Forelimb muscle (tissue), 1 donor: Measurements from ENCODE around the gene PIK3C2B. TPM values are rescaled to one million over a fixed set of nuclear protein-coding genes. Genes with fewer than 3 reads are reported as not detected.

Source experiments
- DNase-seq: peaks from one replicate; pipeline ENCODE4 v3.0.0-alpha.2; 2013; ENCODE audit warnings: low read depth
- polyA plus RNA-seq: library from polyadenylated mRNA; unstranded; fragments of 120-200 nt; gene quantifications from one replicate; pipeline ENCODE4 v1.2.1, GENCODE V29; 2013; ENCODE audit not compliant: insufficient read length

Gene PIK3C2B
- polyA plus RNA-seq, 1 donor: 27.6 TPM

DNA sequence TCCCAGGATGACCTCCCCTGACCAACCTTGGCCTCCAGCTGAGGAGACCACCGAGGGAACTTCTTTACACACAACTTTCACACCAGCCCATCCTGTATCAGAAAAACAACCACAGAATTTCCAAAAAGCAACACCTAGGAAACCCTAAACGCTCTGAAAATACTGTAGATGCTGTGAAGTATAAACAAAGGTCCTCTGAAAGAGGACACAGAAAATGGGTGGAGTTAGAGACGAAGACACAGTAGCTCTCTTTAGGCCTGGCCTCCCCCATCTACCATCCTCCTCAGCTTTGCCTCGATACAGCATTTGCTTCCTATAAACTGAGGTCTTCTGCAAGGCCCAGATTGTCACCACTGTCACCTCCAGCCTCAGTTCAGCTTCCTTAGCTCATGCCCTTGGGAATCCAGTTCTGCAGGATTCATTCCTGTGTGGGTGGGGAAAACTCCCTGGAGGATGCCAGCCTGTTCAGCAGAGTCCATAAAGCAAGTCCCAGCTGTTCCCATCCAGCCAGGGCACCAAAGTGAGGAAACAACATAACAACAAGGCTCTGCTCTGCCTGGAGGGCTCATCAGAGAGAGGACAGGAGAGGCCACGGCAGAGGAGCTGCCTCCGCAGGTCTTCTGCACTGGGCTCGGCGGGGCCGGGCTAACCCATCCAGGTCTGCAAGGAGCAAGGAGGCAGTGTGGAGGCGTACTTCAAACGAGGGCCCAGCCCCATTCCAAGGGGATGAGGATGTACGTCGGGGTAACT is 15.0 kb downstream of the PIK3C2B start:
- DNase-seq: no peak

DNA sequence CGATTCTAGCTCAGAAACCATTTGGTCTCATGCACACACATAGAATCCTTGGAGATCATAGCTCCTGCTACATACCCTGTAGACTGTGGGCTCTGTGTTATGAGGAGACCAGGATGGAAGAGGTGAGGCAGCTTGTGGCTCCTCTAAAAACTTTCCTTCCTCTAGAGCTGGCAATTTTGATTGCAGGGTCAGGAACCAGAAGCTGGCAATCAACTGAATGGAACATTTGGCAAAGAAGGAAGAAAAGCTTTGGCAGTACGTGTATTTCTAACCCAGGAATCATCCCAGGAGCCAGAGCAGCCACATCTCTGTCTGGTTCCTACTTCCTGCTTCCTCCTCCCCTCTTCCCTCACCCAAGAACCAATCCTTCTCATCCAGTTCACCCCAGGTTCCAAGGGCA is 15.7 kb downstream of the PIK3C2B start:
- no peak for DNase-seq

DNA sequence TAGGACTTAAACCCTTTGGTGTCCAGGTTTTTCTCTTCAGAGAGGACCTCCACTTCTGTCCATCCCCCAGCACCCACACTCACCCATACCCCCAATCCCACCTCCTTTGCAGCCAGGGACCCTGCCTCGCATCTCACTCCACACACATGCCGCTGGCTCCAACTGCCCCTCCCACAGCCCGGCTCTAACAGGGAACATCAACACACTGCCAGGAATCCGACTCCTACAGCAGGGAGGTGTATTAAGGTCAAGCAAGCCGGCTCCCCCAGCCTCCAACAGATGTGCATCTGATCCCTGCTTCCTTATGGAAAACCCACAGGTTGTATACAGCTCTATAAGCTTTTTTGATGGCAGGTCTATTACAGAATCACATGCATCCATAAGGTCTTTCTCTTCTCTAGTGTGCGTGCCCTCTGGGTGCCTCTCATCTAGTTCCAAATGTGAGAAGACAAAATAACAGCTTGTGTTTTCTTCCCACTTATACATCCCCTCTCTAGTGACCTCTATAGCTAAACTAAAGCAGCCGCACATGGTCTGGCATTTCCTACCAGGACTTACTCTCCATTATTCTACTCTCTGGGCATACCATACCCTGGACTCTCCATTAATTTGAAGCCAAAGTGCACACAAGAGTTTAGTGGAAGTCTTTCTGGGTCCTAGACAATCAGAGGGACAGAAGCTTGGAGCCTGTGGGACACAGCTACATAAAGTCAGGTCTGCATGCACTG is 16.3 kb downstream of the PIK3C2B start:
- no peak for DNase-seq

DNA sequence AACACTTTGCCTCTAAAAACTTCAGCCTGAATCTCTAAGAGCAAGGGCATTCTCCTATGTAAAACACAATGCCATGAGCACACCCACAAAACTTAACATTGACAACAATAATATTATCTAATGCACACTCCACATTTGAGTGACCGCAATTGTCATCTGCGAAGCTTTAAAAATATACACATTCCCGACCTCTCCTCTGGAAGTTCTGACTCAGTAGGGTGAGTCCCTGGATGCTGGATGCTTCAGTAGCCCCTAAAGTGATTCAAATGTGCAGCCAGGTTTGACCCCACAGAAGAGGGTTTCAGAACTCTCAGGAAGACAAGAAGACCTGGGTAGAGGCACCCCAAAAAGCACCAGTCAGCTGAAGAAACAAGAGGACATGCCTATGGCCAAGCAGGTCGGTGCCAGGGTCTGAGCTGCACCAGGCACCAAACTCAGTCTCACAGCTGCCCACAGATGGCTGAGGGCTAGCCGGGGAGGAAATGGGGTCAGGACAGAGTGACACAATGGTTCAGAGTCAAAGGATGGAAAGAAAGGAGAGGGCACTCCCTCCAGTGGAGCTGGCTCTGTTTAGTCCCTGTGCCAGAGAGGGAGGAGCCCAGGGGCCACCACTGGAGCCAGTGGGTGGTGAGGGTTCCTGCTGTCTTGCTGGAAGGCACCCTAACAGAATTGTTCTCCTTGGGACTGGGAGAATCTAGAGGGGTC is 17.4 kb downstream of the PIK3C2B start:
- no peak for DNase-seq

DNA sequence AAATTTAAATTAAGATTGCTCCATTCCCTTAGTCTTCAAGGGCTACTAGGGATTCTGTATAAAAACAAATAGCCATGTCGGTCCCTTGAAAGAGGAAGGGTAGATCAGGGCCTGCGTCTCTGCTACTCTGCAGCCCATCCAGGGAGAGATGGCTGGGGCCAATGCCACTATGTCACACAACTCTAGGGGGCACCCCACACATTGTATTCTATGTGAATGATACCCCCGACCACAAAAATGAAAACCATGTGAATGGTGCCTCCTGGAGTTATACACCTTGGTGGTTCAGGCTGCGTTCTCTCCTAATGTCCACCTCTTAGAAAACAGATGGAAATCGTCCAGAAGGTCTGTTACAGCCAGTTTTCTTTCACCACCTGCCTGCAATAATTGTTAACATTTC is 18.0 kb downstream of the PIK3C2B start:
- no peak for DNase-seq

DNA sequence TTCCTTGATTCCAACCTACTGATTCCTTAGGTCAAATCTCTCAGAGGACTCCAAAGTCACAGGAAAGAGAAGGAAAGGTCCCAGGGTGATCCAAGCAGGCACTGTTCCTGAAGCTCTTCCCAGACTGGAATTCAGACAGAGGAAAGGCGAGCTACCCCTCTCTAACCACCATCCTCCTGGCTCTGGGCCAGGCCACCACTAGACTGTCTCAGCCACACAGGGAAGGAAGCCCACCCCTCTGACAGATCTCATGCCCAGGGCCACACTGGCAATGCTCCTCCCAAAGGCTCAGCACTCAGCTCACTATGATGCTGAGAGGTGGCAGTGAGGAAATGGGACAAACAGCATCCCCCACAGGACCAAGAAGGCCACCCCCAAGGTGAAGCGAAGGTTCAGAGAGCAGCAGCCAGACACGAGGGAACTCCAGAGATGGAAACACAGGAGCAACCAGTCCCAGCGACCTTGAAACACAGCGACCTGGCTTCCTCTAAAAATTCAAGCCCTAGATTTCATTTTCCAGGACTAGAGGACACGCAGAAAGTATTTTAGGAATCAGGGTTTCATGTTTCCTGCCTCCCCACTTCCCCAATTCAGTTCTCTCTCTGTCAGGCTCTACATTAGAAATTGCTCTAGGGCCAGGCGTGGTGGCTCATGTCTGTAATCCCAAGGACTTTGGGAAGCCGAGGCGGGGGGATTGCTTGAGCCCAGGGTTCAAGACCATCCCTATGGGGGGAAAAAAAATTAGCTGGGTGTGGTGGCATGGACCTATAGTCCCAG is 18.8 kb downstream of the PIK3C2B start:
- DNase-seq: no peak

- no peak for DNase-seq
These were observed 21.1 kb downstream of the PIK3C2B start for GRCh38 chr1:204473400-204473965.

GRCh38 chr1:204472660-204473059 is 21.9 kb downstream of the PIK3C2B start:
- no peak for DNase-seq

- DNase-seq: no peak
These were observed 22.9 kb downstream of the PIK3C2B start for GRCh38 chr1:204471687-204472086.

DNA sequence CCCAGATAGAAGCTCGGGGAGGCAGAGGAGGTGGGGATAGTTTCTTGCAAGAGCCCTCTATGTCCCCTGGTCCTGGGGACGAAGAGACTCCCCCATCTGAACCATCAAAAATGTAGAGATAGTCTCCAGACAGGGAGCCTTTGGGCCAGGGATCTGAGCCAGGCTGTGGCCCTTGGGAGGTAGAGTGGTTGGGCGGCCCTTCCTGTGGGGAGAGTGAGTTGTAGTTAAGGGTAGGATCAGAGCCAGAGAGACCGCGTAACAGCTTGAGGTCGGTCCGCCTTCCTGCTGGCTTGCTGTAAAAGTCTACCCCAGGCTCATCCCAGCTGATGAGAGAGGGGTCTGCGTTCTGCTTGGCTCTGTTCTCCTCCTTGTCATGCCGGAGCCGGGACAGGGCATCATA is 25.3 kb downstream of the PIK3C2B start:
- DNase-seq: no peak

GRCh38 chr1:204468766-204469302 is 25.8 kb downstream of the PIK3C2B start:
- no peak for DNase-seq

DNA sequence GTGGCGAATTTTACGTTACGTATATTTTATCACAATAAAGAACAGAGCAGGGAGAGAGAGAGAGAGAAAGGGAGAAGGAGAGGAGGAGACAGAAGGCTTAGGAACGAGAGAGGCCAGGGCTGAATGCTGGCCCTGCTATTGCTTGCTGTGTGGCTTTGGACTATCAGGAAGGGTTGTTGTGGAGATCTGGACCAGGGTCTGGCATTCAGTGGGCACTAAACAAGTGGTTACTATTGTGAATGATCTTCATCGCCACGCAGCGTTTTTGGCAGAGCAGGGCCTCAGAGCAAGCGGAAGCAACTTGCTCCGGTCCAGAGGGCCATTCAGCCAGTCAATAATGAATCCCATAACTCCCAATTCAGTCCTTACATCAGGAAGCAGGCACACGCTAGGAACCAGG is 26.4 kb downstream of the PIK3C2B start:
- DNase-seq: no peak

DNA sequence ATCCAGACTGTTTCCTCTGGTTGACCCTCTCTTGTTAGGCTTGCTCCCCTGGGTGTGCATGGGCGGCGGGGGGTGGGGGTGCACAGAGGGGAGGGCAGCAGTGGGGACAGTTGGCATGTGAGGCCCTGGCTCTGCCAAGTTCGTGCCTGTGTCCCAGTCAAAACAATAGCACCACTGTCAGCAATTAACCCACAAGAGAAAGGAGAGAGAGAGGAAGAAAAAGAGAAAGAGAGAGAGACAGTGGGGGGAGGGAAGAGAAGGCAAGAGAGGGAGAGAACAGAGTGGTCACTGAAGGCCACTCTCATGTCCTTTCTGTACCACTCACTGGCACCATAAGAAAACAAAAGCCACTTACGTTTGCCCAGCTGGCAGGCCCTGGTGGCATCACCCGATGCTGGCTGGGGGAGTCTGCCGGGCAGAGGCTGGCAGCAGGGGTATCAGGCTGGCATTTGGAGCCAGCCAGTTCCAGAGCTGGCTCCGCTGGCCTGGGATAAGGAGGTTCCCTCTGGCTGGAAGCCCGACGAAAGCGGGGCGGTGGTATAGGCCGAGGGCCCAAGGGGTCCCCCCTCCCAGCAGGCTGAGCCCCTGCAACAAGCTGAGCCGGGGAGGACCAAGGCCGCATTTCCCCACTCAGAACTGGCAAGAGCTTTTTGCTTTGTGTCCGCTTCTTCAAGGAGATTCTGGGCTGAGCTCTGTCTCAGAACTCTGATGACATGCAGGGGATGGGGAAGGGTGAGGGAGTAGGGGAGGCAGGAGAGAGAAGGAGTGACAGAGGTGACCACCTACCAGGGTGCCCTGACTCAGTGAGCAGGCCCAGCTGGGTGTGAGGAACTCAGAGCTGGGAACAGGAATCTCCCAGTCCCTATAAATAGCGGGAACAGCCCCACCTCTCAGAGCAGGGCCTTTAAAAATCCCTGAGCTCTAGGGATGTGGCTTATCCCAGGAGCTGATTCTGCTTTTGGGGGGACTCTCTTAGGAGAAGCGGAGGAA is 27.9 kb downstream of the PIK3C2B start:
- no peak for DNase-seq

DNA sequence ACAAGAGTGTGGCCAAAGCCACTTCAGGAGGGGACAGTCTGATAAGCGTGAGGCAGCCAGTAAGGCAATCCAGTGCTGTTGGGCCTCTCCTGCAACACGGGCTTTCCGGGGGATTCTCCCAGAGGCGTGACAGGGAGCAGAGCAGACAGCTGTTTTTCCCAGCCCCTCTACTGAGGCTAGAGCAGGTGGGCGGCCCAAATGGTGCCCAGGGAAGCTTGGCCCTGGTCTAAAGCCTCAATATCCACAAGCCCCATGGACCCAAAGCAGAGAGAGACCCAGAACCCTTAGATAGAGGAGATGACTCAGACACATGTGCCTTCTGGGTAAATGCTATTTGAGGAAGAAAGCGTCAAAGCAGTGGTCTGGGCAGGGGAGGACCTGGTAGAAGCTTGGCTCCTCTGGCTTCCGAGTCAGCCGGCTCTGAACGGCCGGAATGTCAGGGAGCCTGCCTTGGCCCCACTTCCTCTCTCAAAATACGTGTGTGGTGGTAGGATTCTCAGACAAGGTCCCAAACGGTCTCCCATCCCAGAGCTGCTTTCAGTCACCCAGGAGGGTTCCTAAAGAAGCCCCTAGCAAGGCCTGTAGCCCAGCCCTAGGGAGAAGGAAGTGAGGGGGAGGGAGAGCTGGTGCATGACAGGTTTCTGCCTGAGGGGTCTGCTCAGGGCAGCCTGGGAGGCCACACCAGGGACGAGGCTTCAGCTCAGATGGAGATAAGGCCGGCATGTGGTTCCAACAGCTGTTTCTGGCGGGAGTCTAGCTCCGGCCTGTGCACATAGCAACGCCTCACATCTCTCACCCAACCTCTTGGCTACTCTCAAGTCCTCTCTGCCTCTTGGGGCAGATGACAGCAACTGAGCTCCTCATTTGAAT is 28.8 kb downstream of the PIK3C2B start:
- no peak for DNase-seq

DNA sequence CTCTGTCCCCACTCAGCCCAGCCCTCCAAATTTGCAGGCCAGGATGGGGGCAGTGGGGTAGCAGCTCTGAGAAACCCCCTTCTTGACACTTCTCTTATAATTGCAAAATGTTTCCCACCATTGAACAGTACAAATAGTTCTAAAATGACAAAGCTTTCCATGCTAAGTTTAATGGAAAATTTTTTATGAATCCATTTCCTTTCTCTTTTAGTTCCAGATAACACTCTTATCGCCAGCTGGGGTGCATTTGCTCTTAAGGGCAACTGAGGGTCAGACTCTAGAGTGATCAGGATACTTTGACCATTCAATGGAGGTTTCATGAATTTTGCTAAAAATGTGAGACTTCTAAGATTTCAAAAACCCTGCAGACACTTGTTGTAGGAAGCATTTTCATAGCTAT is 29.9 kb downstream of the PIK3C2B start:
- no peak for DNase-seq

- no peak for DNase-seq
These were observed 30.4 kb downstream of the PIK3C2B start for GRCh38 chr1:204464187-204464631.

GRCh38 chr1:204463125-204464060 is 31.2 kb downstream of the PIK3C2B start:
- peak; percentile 54 for DNase-seq

DNA sequence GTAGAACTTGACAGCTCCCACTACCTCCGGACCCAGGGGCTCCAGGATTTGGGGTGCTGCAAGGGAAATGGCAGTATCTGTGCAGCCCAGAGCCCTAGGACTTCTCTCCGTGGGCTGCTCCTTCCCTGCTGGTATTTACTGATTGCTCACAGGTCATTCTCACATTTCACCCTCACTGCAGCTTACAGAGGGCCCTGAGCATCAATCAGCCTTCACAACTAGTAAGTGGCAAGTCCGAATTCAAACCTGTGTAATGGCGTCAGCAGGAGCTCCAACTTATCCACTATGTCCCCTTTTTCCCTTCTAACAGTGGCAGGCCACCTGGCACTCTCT is 32.4 kb downstream of the PIK3C2B start:
- DNase-seq: no peak
